CD14-positive monocyte (primary cell): ENCODE data around the gene CIRBP. TPM values are rescaled to one million over a fixed set of nuclear protein-coding genes. Genes with fewer than 3 reads are reported as not detected.

Experiments used
- DNase-seq, 3 donors: peaks; one replicate each; pipeline ENCODE4 v3.0.0-alpha.2; 2011 to 2022
- H2AFZ ChIP-seq: 2 replicates; pipeline ENCODE4 v1.6.0; 2012; ENCODE audit warnings: mild to moderate bottlenecking, low read depth, low read length, inconsistent platforms; ENCODE audit not compliant: insufficient read depth, poor library complexity, severe bottlenecking
- H3K27ac ChIP-seq, 2 donors: 1 replicate in 1 of 2; 2 replicates in 1 of 2; pipeline ENCODE4 v1.5.1; 2012 to 2013; ENCODE audit warnings: low read length in 2 of 2, control low read depth in 1 of 2, inconsistent platforms in 1 of 2, low read depth in 1 of 2, mild to moderate bottlenecking in 1 of 2
- H3K27me3 ChIP-seq, 2 donors: one replicate each; pipeline versions ENCODE4 v1.6.0 to v1.6.1; 2011 to 2013; ENCODE audit warnings: low read length in 2 of 2; ENCODE audit not compliant: control insufficient read depth in 2 of 2, insufficient read depth in 2 of 2
- H3K36me3 ChIP-seq, 2 donors: replicated peaks in 1 of 2; 1 replicate in 1 of 2; 2 replicates in 1 of 2; pipeline versions ENCODE4 v1.5.1 to v1.6.1; 2012 to 2013; ENCODE audit warnings: low read length in 2 of 2, control low read depth in 1 of 2, inconsistent platforms in 1 of 2, mild to moderate bottlenecking in 1 of 2; ENCODE audit not compliant: insufficient read depth in 2 of 2, control insufficient read depth in 1 of 2
- H3K4me1 ChIP-seq, 2 donors: 1 replicate in 1 of 2; 2 replicates in 1 of 2; pipeline versions ENCODE4 v1.5.1 to v1.6.1; 2012 to 2013; ENCODE audit warnings: low read length in 2 of 2, control low read depth in 1 of 2, inconsistent platforms in 1 of 2, mild to moderate bottlenecking in 1 of 2, moderate library complexity in 1 of 2; ENCODE audit not compliant: insufficient read depth in 2 of 2, control insufficient read depth in 1 of 2
- H3K4me2 ChIP-seq: replicated peaks from 2 replicates; pipeline ENCODE3; 2012; ENCODE audit warnings: low read length, moderate library complexity, mild to moderate bottlenecking; ENCODE audit not compliant: poor library complexity, severe bottlenecking; ENCODE audit errors: extremely low read depth
- H3K4me3 ChIP-seq, 3 experiments: fragments of 200-600 bp in 1 of 3; sonication (generic) in 1 of 3; replicated peaks in 1 of 3; 1 replicate in 2 of 3; 2 replicates in 1 of 3; pipeline ENCODE4 v1.5.1; 2011 to 2013; ENCODE audit warnings: low read length in 3 of 3, mild to moderate bottlenecking in 3 of 3, control low read depth in 2 of 3, low read depth in 2 of 3, inconsistent platforms in 1 of 3, moderate library complexity in 1 of 3
- H3K79me2 ChIP-seq: 2 replicates; pipeline ENCODE4 v1.6.0; 2012; ENCODE audit warnings: mild to moderate bottlenecking, control low read depth, inconsistent platforms, low read length, moderate library complexity; ENCODE audit not compliant: insufficient read depth
- H3K9ac ChIP-seq: 2 replicates; pipeline ENCODE4 v1.6.0; 2017; ENCODE audit warnings: low read length, mild to moderate bottlenecking; ENCODE audit not compliant: insufficient read depth, poor library complexity, severe bottlenecking
- H3K9me3 ChIP-seq, 2 donors: replicated peaks in 1 of 2; 1 replicate in 1 of 2; 2 replicates in 1 of 2; pipeline versions ENCODE4 v1.5.1 to v1.6.1; 2012 to 2013; ENCODE audit warnings: low read length in 2 of 2, control low read depth in 1 of 2; ENCODE audit not compliant: control insufficient read depth in 1 of 2, insufficient read depth in 1 of 2
- H4K20me1 ChIP-seq: 2 replicates; pipeline ENCODE4 v1.6.0; 2012; ENCODE audit warnings: mild to moderate bottlenecking, low read length, control low read depth, moderate library complexity; ENCODE audit not compliant: insufficient read depth
- H3K27ac Mint-ChIP-seq, 7 donors: one replicate each; pipeline ENCODE4 v1.8.0; 2020; ENCODE audit warnings: mild to moderate bottlenecking in 7 of 7, mixed read lengths in 7 of 7, moderate library complexity in 6 of 7, inconsistent platforms in 2 of 7
- H3K27me3 Mint-ChIP-seq, 3 donors: one replicate each; pipeline ENCODE4 v1.8.0; 2021 to 2022; ENCODE audit warnings: low read depth in 3 of 3, mild to moderate bottlenecking in 3 of 3, mixed read lengths in 3 of 3, moderate library complexity in 3 of 3, inconsistent platforms in 1 of 3
- H3K36me3 Mint-ChIP-seq, 2 donors: one replicate each; pipeline ENCODE4 v1.8.0; 2020; ENCODE audit warnings: mixed read lengths in 2 of 2, inconsistent platforms in 1 of 2, mild to moderate bottlenecking in 1 of 2
- H3K4me1 Mint-ChIP-seq: one replicate; pipeline ENCODE4 v1.8.0; 2020; ENCODE audit warnings: mild to moderate bottlenecking, mixed read lengths
- H3K4me3 Mint-ChIP-seq, 2 donors: one replicate each; pipeline ENCODE4 v1.8.0; 2020; ENCODE audit warnings: mild to moderate bottlenecking in 2 of 2, mixed read lengths in 2 of 2, moderate library complexity in 1 of 2
- H3K9me3 Mint-ChIP-seq, 7 donors: one replicate each; pipeline ENCODE4 v1.8.0; 2020 to 2022; ENCODE audit warnings: mixed read lengths in 7 of 7, mild to moderate bottlenecking in 6 of 7, moderate library complexity in 6 of 7, inconsistent platforms in 2 of 7
- CTCF ChIP-seq: fragments of 200-600 bp; IDR thresholded peaks from one replicate; pipeline ENCODE4 v1.8.0; 2022; ENCODE audit warnings: antibody characterized with exemption, mild to moderate bottlenecking
- WGBS: methylation state at CpG from one replicate; pipeline ENCODE4 v1.1.5; 2013; ENCODE audit warnings: missing lambda C conversion rate; ENCODE audit not compliant: insufficient coverage; 5-methylcytosine and 5-hydroxymethylcytosine counted together
- intact Hi-C, 2 donors: fragments of 100-400 bp; cut with micrococcal nuclease; formaldehyde crosslinking; loops; one replicate each; pipeline versions ENCODE4 v1.15.0 to v1.15.1; 2023
- polyA plus RNA-seq, 3 donors: library from polyadenylated mRNA; depleted of rRNA in 1 of 3; unstranded in 2 of 3; stranded (reverse) in 1 of 3; fragments of 300-500 nt in 2 of 3; fragments of >200 nt in 1 of 3; fragmentation: Illumina TruSeq in 2 of 3; gene quantifications; 1 replicate in 2 of 3; 2 replicates in 1 of 3; pipeline ENCODE4 v1.2.3, GENCODE V29; 2012 to 2021

Gene CIRBP
- polyA plus RNA-seq, 3 donors = 39.6 to 600 (median 51.1) TPM

GRCh38 chr19:1262623-1263123 lies 6.5 kb upstream of the CIRBP start:
- H3K4me1 Mint-ChIP-seq = peaks cover 56% of the 10 kb centered on the region
- peaks cover 10 to 20% (median 14%) of the 10 kb centered on the region in 3 donors for H3K27me3 Mint-ChIP-seq
- peaks cover 37% of the 10 kb centered on the region for H4K20me1 ChIP-seq
- peak overlapping the region; percentile 15 to 16 for H3K4me3 Mint-ChIP-seq
- TF ChIP-seq CTCF = no peak
- peaks cover 67 to 80% of the 10 kb centered on the region in 2 donors for H3K4me1 ChIP-seq
- WGBS = 26% methylated on average over 13 of the region's 21 CpGs
- H3K4me3 ChIP-seq = peak overlapping the region in 1 of 3 experiments; percentile 93
- peaks cover 6 to 13% of the 10 kb centered on the region in 2 donors for H3K36me3 Mint-ChIP-seq
- peaks cover 0 to 7% of the 10 kb centered on the region in 2 donors for H3K27me3 ChIP-seq
- intact Hi-C loops = no loop called here
- H3K36me3 ChIP-seq = peaks cover 5 to 7% of the 10 kb centered on the region in 2 donors
- peak overlapping the region; percentile 95 for H3K4me2 ChIP-seq
- H3K27ac Mint-ChIP-seq = peak overlapping the region in 4 of 7 donors; percentile 11 to 74 (median 38)
- H3K9ac ChIP-seq = peak overlapping the region; percentile 87
- peaks cover 24% of the 10 kb centered on the region for H3K79me2 ChIP-seq
- peaks cover 0 to 2% (median 0%) of the 10 kb centered on the region in 7 donors for H3K9me3 Mint-ChIP-seq
- H3K27ac ChIP-seq = no peak overlapping the region
- H2AFZ ChIP-seq = no peak overlapping the region
- H3K9me3 ChIP-seq = no peaks in the 10 kb centered on the region
- no peak for DNase-seq

GRCh38 chr19:1263188-1263587 lies 5.9 kb upstream of the CIRBP start:
- TF ChIP-seq CTCF = no peak
- peak overlapping the region in 5 of 7 donors; percentile 54 to 88 (median 69) for H3K27ac Mint-ChIP-seq
- peaks cover 0 to 8% of the 10 kb centered on the region in 2 donors for H3K27me3 ChIP-seq
- no peaks in the 10 kb centered on the region for H3K9me3 ChIP-seq
- H4K20me1 ChIP-seq = peaks cover 37% of the 10 kb centered on the region
- H3K4me1 Mint-ChIP-seq = peaks cover 55% of the 10 kb centered on the region
- H3K9me3 Mint-ChIP-seq = peaks cover 0 to 2% (median 0%) of the 10 kb centered on the region in 7 donors
- H3K4me1 ChIP-seq = peaks cover 67 to 80% of the 10 kb centered on the region in 2 donors
- no peak overlapping the region for H3K9ac ChIP-seq
- no peak overlapping the region for H3K4me3 ChIP-seq
- H3K27me3 Mint-ChIP-seq = peaks cover 12 to 22% (median 14%) of the 10 kb centered on the region in 3 donors
- no peak overlapping the region for H2AFZ ChIP-seq
- peaks cover under 1 to 2% of the 10 kb centered on the region in 2 donors for H3K36me3 ChIP-seq
- intact Hi-C loops = no loop called here
- H3K79me2 ChIP-seq = peaks cover 21% of the 10 kb centered on the region
- H3K27ac ChIP-seq = no peak overlapping the region
- no peak for DNase-seq
- H3K4me3 Mint-ChIP-seq = peak overlapping the region in 1 of 2 donors; percentile 34
- peaks cover 5 to 8% of the 10 kb centered on the region in 2 donors for H3K36me3 Mint-ChIP-seq
- WGBS = 90% methylated on average over 1 of the region's 5 CpGs
- H3K4me2 ChIP-seq = no peak overlapping the region
